ENCODE measurements around the gene TSC2. TPM values are rescaled to one million over a fixed set of nuclear protein-coding genes. Genes with fewer than 3 reads are reported as not detected.
A peak's percentile ranks its signal among the peaks of the same experiment; 100 is the strongest.

The TSC2 gene
- 10 to 100 TPM; 88.4 to 90.1 TPM for total RNA-seq

DNA sequence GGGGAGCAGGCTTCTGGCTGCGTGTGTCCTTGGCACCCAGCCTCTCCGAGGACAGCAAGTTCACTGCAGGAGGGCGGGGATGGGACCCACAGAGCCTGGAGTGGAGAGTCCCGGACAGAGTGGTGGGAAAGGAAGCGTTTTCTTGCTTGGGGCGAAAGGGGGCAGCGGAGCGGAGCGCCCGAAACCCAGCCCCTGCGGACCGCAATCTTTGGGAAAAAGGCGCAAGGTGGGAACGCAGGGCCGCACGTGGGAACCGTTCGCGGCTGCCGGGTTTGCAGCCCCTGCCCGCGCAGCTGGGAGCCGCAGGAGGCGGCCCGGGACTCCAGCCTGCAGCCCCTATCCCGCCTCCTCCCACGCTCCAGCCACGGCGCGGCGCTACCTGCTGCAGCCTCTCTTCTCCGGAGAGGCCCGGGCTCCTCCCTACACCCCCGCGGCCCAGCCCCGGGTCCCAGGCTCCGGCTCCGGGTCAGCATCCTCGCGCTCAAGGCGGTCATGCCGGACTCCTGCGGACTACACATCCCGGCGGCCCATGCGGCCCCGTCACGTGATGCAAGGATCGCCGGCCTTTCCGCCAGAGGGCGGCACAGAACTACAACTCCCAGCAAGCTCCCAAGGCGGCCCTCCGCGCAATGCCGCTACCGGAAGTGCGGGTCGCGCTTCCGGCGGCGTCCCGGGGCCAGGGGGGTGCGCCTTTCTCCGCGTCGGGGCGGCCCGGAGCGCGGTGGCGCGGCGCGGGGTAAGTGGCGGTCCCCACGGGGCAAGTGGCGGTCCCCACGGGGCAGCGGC lies at the start of gene TSC2, which contains the start of gene NTHL1:
Gene TSC2, plus strand, starts transcription at position 656 of the 786 bp plus-strand sequence. CDS start 631 bp downstream, outside the sequence.
Gene NTHL1, minus strand, starts transcription at position 505 of the 786 bp plus-strand sequence. Its CDS starts 11 bp downstream, at position 494.
- peak; percentile 95 for DNase-seq
- no peaks in the 10 kb centered on the region for H3K36me3 Mint-ChIP-seq (ENCODE audit: low read depth)
- no peaks in the 10 kb centered on the region for H3K27me3 Mint-ChIP-seq
- ChIA-PET POLR2A (interaction anchor here (0.7 to 2.8 kb wide), 11 partner anchors 20 to 627 kb away, joined by 3 to 19 read pairs (median 3); partner anchors contain the start of genes MAPK8IP3, TRAF7 and UQCC4), CTCF (interaction anchor here (0.6 to 2.3 kb wide), 10 partner anchors 8 to 108 kb away, joined by 3 to 12 read pairs (median 5); partner anchors contain the start of genes MSRB1, NPW and TRAF7)
- no peaks in the 10 kb centered on the region for H3K9me3 Mint-ChIP-seq
- peak within 1 kb of the TSS; percentile 90 for H3K4me3 Mint-ChIP-seq
- peaks cover 21% of the 10 kb centered on the region for H3K4me1 Mint-ChIP-seq
- peak within 1 kb of the TSS; percentile 73 for H3K27ac Mint-ChIP-seq

GRCh38 chr16:1998360-1998835 lies 49.4 kb upstream of the TSC2 start:
- no peaks in the 10 kb centered on the region for H3K27me3 Mint-ChIP-seq
- no peak for DNase-seq
- H3K4me1 Mint-ChIP-seq = peaks cover 8% of the 10 kb centered on the region
- H3K9me3 Mint-ChIP-seq = no peaks in the 10 kb centered on the region
- no peak overlapping the region for H3K4me3 Mint-ChIP-seq
- POLR2A ChIA-PET = interaction anchor here (1.0 to 1.1 kb wide), 2 partner anchors 10 to 156 kb away, joined by 3 read pairs; no protein-coding TSS in a partner anchor
- peaks cover 34% of the 10 kb centered on the region for H3K36me3 Mint-ChIP-seq (ENCODE audit: low read depth)
- CTCF ChIA-PET = interaction anchor here (1.1 kb wide), 1 partner anchor 24 kb away, joined by 4 read pairs; no protein-coding TSS in a partner anchor
- H3K27ac Mint-ChIP-seq = no peak overlapping the region

DNA sequence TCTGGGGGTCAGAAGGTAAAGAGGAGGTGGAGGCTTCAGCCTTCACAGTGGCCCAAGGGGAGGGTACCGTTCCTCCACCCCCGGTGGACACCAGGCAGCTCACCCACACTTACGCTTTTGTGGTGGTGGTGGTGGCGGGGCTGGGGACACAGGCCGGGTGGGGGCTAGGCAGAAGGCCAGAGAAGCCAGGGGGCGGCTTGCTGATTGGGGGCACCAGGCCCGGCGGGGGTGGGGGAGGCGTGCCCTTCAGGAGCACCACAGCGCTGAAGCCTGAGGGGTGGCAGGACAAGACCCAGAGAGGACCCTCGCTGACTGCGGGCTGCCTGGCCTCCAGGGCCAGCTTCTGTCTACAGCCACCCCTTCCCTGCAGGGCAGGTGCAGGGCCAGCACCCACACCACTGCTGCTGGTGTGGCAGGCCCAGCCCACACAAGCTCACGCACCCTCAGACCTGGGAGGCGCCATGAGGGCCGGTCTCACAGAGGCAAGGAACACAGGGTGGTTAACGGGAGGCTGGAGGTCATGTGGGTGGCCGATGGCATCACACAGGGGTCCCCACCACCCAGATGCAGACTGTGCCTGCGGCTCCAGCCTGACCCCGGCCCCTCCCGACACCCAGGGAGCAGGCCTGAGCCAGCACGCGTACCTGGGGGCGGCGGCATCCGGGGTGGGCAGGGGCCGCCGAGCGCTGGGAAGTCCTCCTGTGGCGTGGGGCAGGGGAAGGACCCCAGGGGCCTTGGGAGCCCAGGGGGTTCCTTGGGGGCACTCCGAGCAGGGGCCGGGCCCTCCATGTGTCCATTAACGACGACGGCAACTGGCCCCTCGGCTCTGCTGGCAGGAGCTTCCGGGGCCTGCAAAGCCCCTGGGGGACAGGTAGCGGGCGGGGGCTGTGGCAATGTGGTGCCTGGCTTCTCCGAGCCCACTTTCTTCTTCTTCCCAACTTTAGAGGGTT lies 48.7 kb upstream of the TSC2 start:
- H3K27ac Mint-ChIP-seq = no peak overlapping the region
- DNase-seq = no peak

GRCh38 chr16:1999866-2000514 lies 47.8 kb upstream of the TSC2 start:
- Mint-ChIP-seq H3K36me3 (ENCODE audit: low read depth) (peaks cover 34% of the 10 kb centered on the region), H3K4me3 (no peak overlapping the region), H3K9me3 (no peaks in the 10 kb centered on the region), H3K27me3 (no peaks in the 10 kb centered on the region), H3K4me1 (peaks cover 12% of the 10 kb centered on the region), H3K27ac (no peak overlapping the region)
- CTCF ChIA-PET = no interaction called here
- DNase-seq = no peak
- POLR2A ChIA-PET = interaction anchor here (1.1 to 1.4 kb wide), 2 partner anchors 9 to 10 kb away, joined by 4 read pairs; no protein-coding TSS in a partner anchor

More for the DNA sequence above, 48.7 kb upstream of the TSC2 start:
- no peak overlapping the region for H3K4me3 Mint-ChIP-seq
- ChIA-PET CTCF (no interaction called here), POLR2A (interaction anchor here (1.0 to 1.4 kb wide), 4 partner anchors 9 to 155 kb away, joined by 3 to 4 read pairs (median 4); no protein-coding TSS in a partner anchor)
- no peaks in the 10 kb centered on the region for H3K9me3 Mint-ChIP-seq
- H3K4me1 Mint-ChIP-seq = peaks cover 6% of the 10 kb centered on the region
- H3K27me3 Mint-ChIP-seq = no peaks in the 10 kb centered on the region
- peaks cover 34% of the 10 kb centered on the region for H3K36me3 Mint-ChIP-seq (ENCODE audit: low read depth)

GRCh38 chr16:2001035-2001434 lies 46.8 kb upstream of the TSC2 start:
- Mint-ChIP-seq H3K4me1 (peaks cover 17% of the 10 kb centered on the region), H3K27me3 (no peaks in the 10 kb centered on the region), H3K9me3 (no peaks in the 10 kb centered on the region), H3K27ac (no peak overlapping the region), H3K4me3 (no peak overlapping the region), H3K36me3 (ENCODE audit: low read depth) (peaks cover 29% of the 10 kb centered on the region)
- no peak for DNase-seq
- ChIA-PET POLR2A (interaction anchor here (1.4 to 1.5 kb wide), 2 partner anchors 8 to 22 kb away, joined by 4 read pairs; no protein-coding TSS in a partner anchor), CTCF (interaction anchor here (1.3 kb wide), 1 partner anchor 139 kb away, joined by 3 read pairs; no protein-coding TSS in a partner anchor)

DNA sequence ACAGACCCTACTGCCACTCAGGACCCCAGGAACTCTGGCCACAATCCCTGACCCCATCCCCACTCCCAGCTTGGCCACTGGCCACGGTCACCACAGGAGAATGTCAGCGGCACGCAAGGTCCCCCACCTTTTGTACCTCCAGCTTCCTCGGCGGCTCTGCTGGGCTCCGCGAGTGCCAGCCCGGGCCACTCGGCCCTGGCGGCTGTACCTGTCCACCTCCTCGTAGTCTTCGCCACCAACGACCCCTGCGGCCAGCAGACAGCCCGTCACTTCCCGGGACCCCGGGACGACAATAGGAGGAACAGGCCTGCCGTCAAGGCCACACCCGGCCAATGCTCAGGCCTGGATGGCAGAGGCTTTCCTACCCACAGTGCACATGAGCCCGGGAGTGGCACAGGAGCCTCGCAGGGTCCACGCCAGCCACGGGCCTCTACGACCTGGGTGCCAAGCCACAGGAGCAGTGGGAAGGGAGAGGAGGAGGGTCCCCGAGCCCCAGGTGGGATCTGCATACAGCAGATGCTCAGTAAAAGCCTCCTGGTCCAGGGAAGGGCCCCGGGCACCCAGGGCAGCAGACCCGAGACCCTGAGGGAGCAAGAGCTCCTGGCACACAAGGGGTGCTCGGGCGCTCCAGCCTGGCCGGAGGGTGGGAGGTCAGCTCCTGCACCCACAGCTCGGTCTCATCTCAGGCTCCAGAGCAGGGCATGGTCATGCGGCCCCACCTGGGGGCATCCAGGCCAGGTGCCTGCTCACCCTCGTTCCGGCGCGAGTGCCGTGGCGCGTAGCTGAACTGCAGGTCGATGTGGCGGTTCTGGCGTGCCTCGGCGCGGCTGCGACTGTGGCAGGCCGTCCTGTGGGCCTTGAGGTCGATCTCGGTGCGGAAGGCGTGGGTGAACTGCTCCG lies 46.1 kb upstream of the TSC2 start:
- no peaks in the 10 kb centered on the region for H3K27me3 Mint-ChIP-seq
- CTCF ChIA-PET = interaction anchor here (0.6 to 1.3 kb wide), 2 partner anchors 103 to 139 kb away, joined by 3 to 4 read pairs; no protein-coding TSS in a partner anchor
- H3K9me3 Mint-ChIP-seq = no peaks in the 10 kb centered on the region
- H3K4me3 Mint-ChIP-seq = no peak overlapping the region
- DNase-seq = no peak
- peaks cover 28% of the 10 kb centered on the region for H3K36me3 Mint-ChIP-seq (ENCODE audit: low read depth)
- H3K4me1 Mint-ChIP-seq = peaks cover 23% of the 10 kb centered on the region
- H3K27ac Mint-ChIP-seq = no peak overlapping the region
- POLR2A ChIA-PET = interaction anchor here (1.5 kb wide), 1 partner anchor 21 kb away, joined by 4 read pairs; no protein-coding TSS in a partner anchor

GRCh38 chr16:2002406-2003230 lies 45.2 kb upstream of the TSC2 start:
- peaks cover 28% of the 10 kb centered on the region for H3K36me3 Mint-ChIP-seq (ENCODE audit: low read depth)
- no peak overlapping the region for H3K27ac Mint-ChIP-seq
- H3K9me3 Mint-ChIP-seq = no peaks in the 10 kb centered on the region
- peaks cover 32% of the 10 kb centered on the region for H3K4me1 Mint-ChIP-seq
- ChIA-PET CTCF (interaction anchor here (1.3 to 3.5 kb wide), 7 partner anchors 10 to 153 kb away, joined by 3 to 36 read pairs (median 10); partner anchors contain the start of gene TRAF7), POLR2A (interaction anchor here (1.3 to 4.9 kb wide), 3 partner anchors 10 to 138 kb away, joined by 4 to 27 read pairs (median 5); no protein-coding TSS in a partner anchor)
- no peak overlapping the region for H3K4me3 Mint-ChIP-seq
- no peaks in the 10 kb centered on the region for H3K27me3 Mint-ChIP-seq
- no peak for DNase-seq

- Mint-ChIP-seq H3K4me3 (no peak overlapping the region), H3K9me3 (no peaks in the 10 kb centered on the region), H3K36me3 (ENCODE audit: low read depth) (peaks cover 26% of the 10 kb centered on the region), H3K27me3 (no peaks in the 10 kb centered on the region), H3K27ac (no peak overlapping the region), H3K4me1 (peaks cover 40% of the 10 kb centered on the region)
- DNase-seq = no peak
- POLR2A ChIA-PET = interaction anchor here (0.7 to 4.9 kb wide), 7 partner anchors 10 to 137 kb away, joined by 3 to 27 read pairs (median 5); partner anchors contain the start of genes NTHL1, RPS2, TBL3 and TSC2
- CTCF ChIA-PET = interaction anchor here (0.8 to 3.5 kb wide), 16 partner anchors 9 to 795 kb away, joined by 3 to 36 read pairs (median 6); partner anchors contain the start of genes ECI1, NTHL1, TRAF7 and TSC2
Observed at GRCh38 chr16:2003231-2003826, 44.5 kb upstream of the TSC2 start.

GRCh38 chr16:2003827-2004641 lies 43.8 kb upstream of the TSC2 start:
- H3K4me3 Mint-ChIP-seq = no peak overlapping the region
- H3K9me3 Mint-ChIP-seq = no peaks in the 10 kb centered on the region
- H3K36me3 Mint-ChIP-seq (ENCODE audit: low read depth) = peaks cover 30% of the 10 kb centered on the region
- ChIA-PET CTCF (interaction anchor here (0.6 to 3.5 kb wide), 24 partner anchors 9 to 794 kb away, joined by 3 to 36 read pairs (median 4); partner anchors contain the start of genes ECI1, MSRB1, NTHL1 and TBL3), POLR2A (interaction anchor here (0.7 to 4.9 kb wide), 11 partner anchors 11 to 248 kb away, joined by 3 to 27 read pairs (median 5); partner anchors contain the start of genes ECI1, GFER, NTHL1 and RPS2)
- peak; percentile 91 for DNase-seq
- peaks cover 45% of the 10 kb centered on the region for H3K4me1 Mint-ChIP-seq
- H3K27me3 Mint-ChIP-seq = no peaks in the 10 kb centered on the region
- no peak overlapping the region for H3K27ac Mint-ChIP-seq

Measured in activated CD4-positive, alpha-beta memory T cell treated with anti-CD3 and anti-CD28 coated beads, Interleukin-2, amount 10 ng/mL, durations not matched to agents 7 days and 5 days (primary cell).